Ramos (cell line): Measurements from ENCODE around the gene IL10.

ENCODE experiments used
- in situ Hi-C: fragments of 300-500 bp; cut with MboI; formaldehyde crosslinking; loops from one replicate; pipeline ENCODE4 v1.14.3; 2022; ENCODE audit warnings: low sequenced_read_pairs; ENCODE audit not compliant: unreplicated experiment

Gene IL10

DNA sequence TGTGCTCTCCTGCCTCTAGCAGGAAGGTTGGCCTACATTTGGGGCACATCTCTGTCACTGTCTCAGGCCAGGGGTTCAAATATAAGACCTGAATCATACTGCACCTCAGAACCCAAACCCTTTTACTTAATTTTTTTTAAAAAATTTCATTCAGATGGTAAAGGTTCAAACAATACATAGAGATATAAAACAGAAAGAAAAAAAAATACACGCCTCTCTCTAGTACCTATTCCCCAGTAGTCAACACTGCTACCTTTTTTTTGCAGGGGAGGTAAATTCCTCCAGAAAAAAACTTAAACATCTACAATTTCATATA, 54.7 kb downstream of the IL10 start:
- in situ Hi-C loops, result no loop called here
